NCI-H446 (cell line): ENCODE measurements around the gene JAM3.

Source experiments
- DNase-seq, 2 experiments: peaks; one replicate each; lab custom pipeline; 2025; lab: John Stamatoyannopoulos, UW

Gene JAM3

GRCh38 chr11:134145715-134146114 is 76.8 kb downstream of the JAM3 start:
- DNase-seq, result no peak

DNA sequence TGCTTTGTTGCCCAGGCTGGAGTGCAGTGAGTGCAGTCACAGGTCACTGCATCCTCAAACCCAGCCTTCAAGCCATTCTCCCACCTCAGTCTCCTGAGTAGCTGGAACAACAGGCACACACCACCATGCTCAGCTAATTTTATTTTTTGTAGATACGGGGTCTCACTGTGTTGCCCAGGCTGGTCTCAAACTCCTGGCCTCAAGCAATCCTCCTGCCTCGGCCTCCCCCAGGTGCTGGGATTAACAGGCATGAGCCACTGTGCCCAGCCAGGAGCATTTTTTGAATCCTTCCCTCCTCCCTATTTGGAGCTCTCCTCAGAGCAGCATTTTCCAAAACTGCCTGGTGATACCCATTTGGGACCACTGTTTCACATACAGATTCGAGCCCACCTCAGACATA is 77.7 kb downstream of the JAM3 start:
- no peak for DNase-seq

DNA sequence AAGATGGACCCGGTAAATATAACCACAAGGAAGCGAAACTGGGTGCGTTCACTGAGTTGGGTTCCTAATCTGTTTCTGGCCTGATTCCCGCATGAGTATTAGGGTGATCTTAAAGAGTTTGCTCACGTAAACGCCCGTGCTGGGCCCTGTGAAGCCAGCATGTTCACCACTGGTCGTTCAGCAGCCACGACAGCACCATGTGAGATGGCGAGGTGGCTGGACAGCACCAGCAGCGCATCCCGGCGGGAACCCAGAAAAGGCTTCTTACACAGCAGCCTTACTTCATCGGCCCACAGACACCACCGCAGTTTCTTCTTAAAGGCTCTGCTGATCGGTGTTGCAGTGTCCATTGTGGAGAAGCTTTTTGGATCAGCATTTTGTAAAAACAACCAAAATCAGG is 80.5 kb downstream of the JAM3 start:
- no peak for DNase-seq

- no peak for DNase-seq
Observed at GRCh38 chr11:134150195-134150903, 81.5 kb downstream of the JAM3 start.

GRCh38 chr11:134151083-134151747 is 82.3 kb downstream of the JAM3 start:
- DNase-seq, result no peak

DNA sequence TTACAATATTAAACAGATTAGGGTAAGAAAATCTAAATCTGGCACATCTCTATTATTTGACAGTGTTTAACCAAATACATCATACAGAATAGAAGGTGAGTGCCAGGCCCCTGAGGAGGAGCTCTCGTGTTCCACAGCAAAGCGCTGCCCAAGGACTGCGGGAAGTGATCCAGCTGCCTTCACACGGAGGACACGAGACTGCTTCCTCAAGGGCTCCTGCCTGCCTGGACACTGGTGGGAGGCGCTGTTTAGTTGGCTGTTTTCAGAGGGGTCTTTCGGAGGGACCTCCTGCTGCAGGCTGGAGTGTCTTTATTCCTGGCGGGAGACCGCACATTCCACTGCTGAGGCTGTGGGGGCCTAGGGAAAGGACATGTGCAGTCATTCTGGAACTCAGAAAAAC is 83.8 kb downstream of the JAM3 start:
- no peak for DNase-seq

- no peak for DNase-seq
Observed at GRCh38 chr11:134153147-134153905, 84.5 kb downstream of the JAM3 start.

- DNase-seq, result no peak
Observed at GRCh38 chr11:134154441-134154840, 85.6 kb downstream of the JAM3 start.

GRCh38 chr11:134155456-134155855 is 86.6 kb downstream of the JAM3 start:
- no peak for DNase-seq

GRCh38 chr11:134155946-134156865 is 87.3 kb downstream of the JAM3 start:
- no peak for DNase-seq

GRCh38 chr11:134157451-134157850 is 88.6 kb downstream of the JAM3 start:
- no peak for DNase-seq

GRCh38 chr11:134158023-134158422 is 89.2 kb downstream of the JAM3 start:
- DNase-seq, result no peak

DNA sequence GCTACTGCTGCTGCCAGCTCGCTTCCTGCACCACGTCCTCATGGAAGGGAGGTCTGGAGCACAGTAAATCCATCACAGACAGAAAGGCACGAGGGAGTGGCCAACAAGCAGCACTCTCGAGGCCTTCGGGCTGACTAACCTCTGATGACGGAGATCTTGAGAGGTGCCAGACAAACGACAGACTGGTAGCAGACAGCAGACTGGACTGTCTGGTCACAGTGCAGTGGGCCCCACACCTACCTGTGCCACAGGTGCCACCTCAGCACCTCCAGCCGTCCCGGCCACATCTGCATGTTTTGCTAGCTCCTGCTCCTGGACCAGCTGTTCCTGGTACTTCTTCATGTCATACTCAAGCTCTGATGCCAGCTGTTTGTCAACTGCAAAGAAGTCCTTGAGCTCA is 90.8 kb downstream of the JAM3 start:
- no peak for DNase-seq

DNA sequence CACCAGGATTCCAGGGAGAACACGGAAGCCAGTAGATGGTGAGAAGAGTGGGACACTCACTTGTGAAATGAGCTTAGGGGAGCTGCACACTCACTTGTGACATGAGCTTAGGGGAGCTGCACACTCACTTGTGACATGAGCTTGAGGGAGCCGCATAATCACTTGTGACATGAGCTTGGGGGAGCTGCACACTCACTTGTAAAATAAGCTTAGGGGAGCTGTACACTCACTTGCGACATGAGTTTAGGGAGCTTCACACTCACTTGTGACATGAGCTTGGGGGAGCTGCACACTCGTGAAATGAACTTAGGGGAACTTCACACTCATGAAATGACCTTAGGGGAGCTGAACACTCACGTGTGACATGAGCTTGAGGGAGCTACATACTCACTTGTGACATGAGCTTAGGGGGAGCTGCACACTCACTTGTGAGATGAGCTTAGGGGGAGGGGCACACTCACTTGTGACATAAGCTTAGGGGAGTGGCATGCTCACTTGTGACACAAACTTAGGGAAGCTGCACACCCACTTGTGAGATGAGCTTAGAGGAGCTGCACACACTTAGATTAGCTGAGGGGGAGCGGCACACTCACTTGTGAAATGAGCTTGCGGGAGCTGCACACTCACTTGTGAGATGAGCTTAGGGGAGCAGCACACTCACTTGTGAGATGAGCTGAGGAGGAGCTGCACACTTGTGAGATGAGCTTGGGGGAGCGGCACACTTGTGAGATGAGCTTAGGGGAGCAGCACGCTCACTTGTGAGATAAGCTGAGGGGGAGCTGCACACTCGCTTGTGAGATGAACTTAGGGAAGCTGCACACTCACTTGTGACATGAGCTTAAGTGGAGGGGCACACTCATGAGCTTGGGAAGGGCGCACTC is 95.9 kb downstream of the JAM3 start:
- DNase-seq, result no peak

DNA sequence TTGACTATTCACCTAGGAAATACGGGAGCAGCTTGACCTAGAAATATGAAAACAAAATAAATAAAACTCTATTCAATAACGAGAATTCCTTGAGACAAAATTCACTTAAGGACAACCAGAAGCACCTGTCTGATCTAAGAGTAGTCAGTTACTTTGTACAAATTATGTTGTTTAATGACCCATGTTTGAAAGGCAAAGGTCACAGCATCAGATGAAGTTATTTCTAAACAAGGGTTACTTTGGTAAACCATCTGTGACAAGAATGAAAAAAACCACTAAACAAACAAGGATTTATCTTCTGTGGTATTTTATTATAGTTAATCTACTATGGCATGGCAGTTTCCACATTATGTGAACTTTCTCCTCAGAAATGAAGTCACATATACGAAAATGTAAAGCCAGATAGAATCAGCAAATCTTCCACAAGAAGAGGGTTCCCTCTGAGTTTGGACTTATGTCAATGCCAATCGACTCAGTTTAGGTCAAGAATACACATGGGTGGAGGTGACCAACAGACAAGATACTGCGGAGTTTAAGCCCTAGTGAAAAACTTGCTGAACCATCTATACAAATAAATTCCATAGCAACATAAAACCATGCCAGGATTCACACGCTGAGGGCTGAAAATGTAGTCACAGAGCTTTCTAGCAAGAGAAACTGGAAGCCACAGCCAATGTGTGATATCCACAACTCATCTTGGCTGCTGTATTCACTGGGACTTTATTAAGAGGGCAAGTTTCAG is 101.5 kb downstream of the JAM3 start:
- DNase-seq, result no peak

DNA sequence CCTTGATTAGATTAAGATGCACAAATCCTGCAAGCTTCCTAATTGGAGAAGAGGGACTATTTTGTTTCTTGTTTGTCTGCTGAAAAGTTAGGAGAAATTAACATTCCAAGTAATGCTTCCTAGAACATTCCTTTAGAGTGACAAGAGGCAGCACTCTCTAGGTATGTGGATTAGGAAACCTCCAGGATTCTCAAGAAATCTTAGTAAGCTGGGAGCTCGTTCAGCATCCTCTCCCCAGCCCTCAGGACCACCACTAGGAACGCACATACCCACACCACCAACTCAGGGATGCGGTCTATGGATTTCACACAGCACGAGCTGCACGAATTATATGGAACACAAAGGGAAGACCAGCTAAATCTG is 102.0 kb downstream of the JAM3 start:
- DNase-seq, result no peak

DNA sequence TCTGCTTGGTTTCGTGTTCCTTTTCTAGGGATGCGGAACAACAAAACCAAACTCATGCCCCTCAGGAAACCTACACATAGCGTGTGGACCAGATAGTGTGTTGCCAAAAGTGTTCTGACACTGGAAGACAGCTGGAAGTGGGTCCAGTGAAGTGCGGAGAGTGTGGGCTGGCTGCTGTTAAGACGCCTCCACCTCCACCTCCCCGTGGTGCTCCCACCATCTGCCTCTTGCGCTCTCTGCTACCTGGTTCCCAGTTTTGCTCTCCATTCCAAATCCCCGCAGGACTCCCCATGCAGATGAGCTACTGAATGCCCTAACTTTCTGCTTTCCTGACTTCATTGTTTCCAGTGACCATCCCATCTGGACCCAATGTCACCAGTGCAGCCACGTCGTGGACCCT is 103.1 kb downstream of the JAM3 start:
- DNase-seq, result no peak

GRCh38 chr11:134173296-134173695 is 104.4 kb downstream of the JAM3 start:
- DNase-seq, result no peak

DNA sequence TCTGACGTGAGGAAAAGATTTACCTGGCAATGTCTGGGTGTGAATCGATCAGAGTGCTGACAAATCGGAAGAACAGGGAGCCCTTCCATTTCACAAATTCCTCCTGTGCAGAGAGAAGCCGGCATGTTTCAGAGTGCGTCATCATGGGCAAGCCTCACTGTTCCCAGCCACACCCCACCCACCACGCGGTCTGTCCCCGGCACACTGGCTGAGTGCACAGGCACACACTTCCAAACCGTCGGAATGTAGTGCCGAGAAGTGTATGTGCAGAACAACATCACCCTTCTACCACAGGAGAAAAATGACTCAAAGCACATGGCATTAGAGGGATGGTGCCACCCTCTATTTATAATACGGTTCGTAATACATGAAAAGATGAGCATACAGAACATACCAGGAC is 107.4 kb downstream of the JAM3 start:
- no peak for DNase-seq

DNA sequence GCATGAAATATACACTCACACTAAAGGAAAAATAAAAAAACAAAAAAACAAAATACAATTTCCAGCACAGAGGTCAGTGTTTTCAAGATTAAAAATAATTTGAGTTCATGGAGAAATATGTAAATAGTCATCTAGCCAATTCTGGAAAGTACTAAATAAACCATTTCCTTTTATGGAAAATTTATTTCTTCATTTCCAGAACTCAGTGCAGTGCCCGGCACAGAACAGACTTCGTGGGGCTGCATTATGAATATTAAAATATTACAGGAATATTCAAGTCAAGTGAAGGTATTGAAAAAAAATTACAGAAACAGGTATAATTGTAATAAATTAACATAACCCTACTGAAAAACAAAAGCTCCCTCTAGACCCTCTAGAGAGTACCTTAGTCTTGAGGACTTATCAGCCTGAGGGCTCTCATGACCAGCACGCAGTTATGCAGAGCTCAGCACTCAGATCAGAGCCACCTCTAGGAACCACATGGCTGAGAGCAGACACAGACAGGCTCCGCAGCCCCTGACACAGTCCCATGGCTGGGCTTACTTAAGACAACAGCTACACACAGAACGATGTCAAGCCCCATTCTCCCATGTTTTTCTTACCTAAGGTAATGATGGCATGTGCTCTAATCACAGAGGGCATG is 109.3 kb downstream of the JAM3 start:
- DNase-seq, result no peak
